Calu3 (cell line): ENCODE measurements around the gene TMEM72. TPM values are rescaled to one million over a fixed set of nuclear protein-coding genes. Genes with fewer than 3 reads are reported as not detected.
A peak's percentile ranks its signal among the peaks of the same experiment; 100 is the strongest.

Experiments used
- BruUV-seq: library from RNA; stranded (reverse); fragments of 400-500 nt; replicated peaks from 2 replicates; lab custom pipeline; 2021; lab: Mats Ljungman, UMichigan
- CTCF ChIA-PET: fragments of 300-600 bp; sonication (Branson Sonifier 250); formaldehyde crosslinking; loops from one replicate; lab custom pipeline; 2022; ENCODE audit warnings: antibody characterized with exemption; lab: Charles Lee
- DNase-seq: peaks from one replicate; pipeline ENCODE4 v3.0.0; 2022
- H3K27ac Mint-ChIP-seq: one replicate; pipeline ENCODE4 v1.8.0; 2022; ENCODE audit warnings: mixed read lengths; ENCODE audit not compliant: unreplicated experiment
- H3K27me3 Mint-ChIP-seq: one replicate; pipeline ENCODE4 v1.8.0; 2022; ENCODE audit warnings: mixed read lengths; ENCODE audit not compliant: unreplicated experiment
- H3K36me3 Mint-ChIP-seq: one replicate; pipeline ENCODE4 v1.8.0; 2022; ENCODE audit warnings: mild to moderate bottlenecking, moderate library complexity, mixed read lengths; ENCODE audit not compliant: insufficient read depth, unreplicated experiment
- H3K4me1 Mint-ChIP-seq: one replicate; pipeline ENCODE4 v1.8.0; 2022; ENCODE audit warnings: mild to moderate bottlenecking, low read depth, mixed read lengths; ENCODE audit not compliant: unreplicated experiment
- H3K4me3 Mint-ChIP-seq: one replicate; pipeline ENCODE4 v1.8.0; 2022; ENCODE audit warnings: mild to moderate bottlenecking, low read depth, moderate library complexity, mixed read lengths; ENCODE audit not compliant: unreplicated experiment
- H3K9me3 Mint-ChIP-seq: one replicate; pipeline ENCODE4 v1.8.0; 2022; ENCODE audit warnings: low read depth, mixed read lengths; ENCODE audit not compliant: unreplicated experiment
- intact Hi-C: fragments of 100-400 bp; cut with micrococcal nuclease; formaldehyde crosslinking; loops from one replicate; pipeline ENCODE4 v1.10.0; 2022; ENCODE audit not compliant: unreplicated experiment
- total RNA-seq: library from RNA; stranded (reverse); gene quantifications from 2 replicates; pipeline ENCODE4 v1.2.3, GENCODE V29; 2022
- TF ChIP-seq, protein P1 (sequence below): fragments of 200-600 bp; IDR thresholded peaks from one replicate; pipeline ENCODE4 v1.8.0; 2022; ENCODE audit warnings: antibody characterized with exemption; ENCODE audit not compliant: unreplicated experiment

Gene TMEM72
- total RNA-seq, 1 experiment from 2014 or later: not detected

DNA sequence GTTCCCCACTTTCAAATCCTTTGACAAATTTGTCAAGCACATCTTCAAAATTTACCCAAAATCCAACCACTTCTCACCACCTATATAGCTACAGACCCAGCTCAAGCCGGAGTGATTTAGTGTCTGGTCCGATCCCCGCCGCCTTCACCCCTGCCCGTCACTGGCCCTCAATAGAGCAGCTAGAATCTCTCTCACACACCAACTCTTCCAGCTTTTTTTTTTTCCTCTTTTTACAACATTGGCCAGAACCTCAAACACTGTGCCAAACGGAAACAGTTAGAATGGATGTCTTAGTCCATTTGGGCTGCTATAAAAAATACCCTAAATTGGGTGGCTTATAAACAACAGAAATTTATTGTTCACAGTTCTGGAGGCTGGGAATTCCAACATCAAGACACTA lies 41.1 kb upstream of the TMEM72 start:
- intact Hi-C loops: no loop called here
- CTCF ChIA-PET: interaction anchor here (0.9 to 1.0 kb wide), 2 partner anchors 12 to 19 kb away, joined by 3 to 5 read pairs; no protein-coding TSS in a partner anchor
- Mint-ChIP-seq H3K27me3 (peaks cover 53% of the 10 kb centered on the region), H3K27ac (no peak overlapping the region), H3K9me3 (no peaks in the 10 kb centered on the region), H3K4me3 (no peak overlapping the region), H3K4me1 (peaks cover 22% of the 10 kb centered on the region), H3K36me3 (peaks cover under 1% of the 10 kb centered on the region)
- TF ChIP-seq, protein P1, sequence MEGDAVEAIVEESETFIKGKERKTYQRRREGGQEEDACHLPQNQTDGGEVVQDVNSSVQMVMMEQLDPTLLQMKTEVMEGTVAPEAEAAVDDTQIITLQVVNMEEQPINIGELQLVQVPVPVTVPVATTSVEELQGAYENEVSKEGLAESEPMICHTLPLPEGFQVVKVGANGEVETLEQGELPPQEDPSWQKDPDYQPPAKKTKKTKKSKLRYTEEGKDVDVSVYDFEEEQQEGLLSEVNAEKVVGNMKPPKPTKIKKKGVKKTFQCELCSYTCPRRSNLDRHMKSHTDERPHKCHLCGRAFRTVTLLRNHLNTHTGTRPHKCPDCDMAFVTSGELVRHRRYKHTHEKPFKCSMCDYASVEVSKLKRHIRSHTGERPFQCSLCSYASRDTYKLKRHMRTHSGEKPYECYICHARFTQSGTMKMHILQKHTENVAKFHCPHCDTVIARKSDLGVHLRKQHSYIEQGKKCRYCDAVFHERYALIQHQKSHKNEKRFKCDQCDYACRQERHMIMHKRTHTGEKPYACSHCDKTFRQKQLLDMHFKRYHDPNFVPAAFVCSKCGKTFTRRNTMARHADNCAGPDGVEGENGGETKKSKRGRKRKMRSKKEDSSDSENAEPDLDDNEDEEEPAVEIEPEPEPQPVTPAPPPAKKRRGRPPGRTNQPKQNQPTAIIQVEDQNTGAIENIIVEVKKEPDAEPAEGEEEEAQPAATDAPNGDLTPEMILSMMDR: no peak
- BruUV-seq: no TSS peak
- DNase-seq: no peak

DNA sequence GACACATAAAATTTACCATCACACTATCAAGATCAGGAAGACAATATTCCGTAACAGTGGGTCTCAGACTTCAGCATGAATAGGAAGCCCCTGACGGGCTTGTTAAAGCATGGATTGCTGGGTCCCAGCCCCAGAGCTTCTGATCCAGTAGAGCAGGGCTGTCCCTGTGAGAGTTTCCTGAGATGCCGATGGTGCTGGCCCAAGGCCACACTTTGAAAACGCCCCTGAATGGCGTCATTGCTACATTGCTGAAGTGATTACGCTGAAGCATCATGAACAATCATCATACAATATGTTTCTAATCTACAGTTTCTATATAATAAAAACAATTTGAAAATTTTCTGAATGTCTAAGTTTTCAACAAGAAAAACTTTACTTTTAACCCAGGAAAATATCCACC lies 38.0 kb upstream of the TMEM72 start:
- no peaks in the 10 kb centered on the region for H3K9me3 Mint-ChIP-seq
- H3K27me3 Mint-ChIP-seq: peaks cover 35% of the 10 kb centered on the region
- intact Hi-C loops: no loop called here
- no TSS peak for BruUV-seq
- CTCF ChIA-PET: interaction anchor here (0.6 kb wide), 1 partner anchor 1009 kb away, joined by 3 read pairs; no protein-coding TSS in a partner anchor
- DNase-seq: no peak
- no peaks in the 10 kb centered on the region for H3K36me3 Mint-ChIP-seq
- H3K27ac Mint-ChIP-seq: no peak overlapping the region
- H3K4me3 Mint-ChIP-seq: no peak overlapping the region
- peaks cover 12% of the 10 kb centered on the region for H3K4me1 Mint-ChIP-seq
- TF ChIP-seq, protein P1: no peak

DNA sequence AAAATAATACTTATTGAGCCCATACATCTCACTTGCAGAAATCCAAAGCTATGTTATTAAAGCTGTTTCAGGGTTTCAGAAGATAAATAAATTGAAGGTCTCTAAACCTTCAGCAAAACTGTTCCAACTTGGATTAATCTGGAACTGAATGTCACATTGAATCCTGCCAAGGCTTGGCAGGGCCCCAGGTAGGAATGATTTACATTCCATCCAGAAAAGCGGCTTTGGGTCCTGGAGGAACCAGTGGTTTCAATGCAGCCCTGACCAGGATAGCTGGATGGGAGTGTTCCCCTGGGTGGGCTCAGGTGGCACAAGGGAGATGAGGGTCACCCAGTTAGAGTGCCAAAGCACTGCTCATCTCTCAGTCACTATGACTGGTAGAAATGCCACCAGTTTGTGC lies 37.0 kb upstream of the TMEM72 start:
- Mint-ChIP-seq H3K36me3 (peaks cover 5% of the 10 kb centered on the region), H3K27me3 (peaks cover 33% of the 10 kb centered on the region), H3K9me3 (no peaks in the 10 kb centered on the region), H3K4me3 (no peak overlapping the region), H3K27ac (no peak overlapping the region), H3K4me1 (peaks cover 2% of the 10 kb centered on the region)
- BruUV-seq: no TSS peak
- CTCF ChIA-PET: interaction anchor here (0.7 kb wide), 1 partner anchor 106 kb away, joined by 3 read pairs; no protein-coding TSS in a partner anchor
- DNase-seq: no peak
- TF ChIP-seq, protein P1: no peak
- intact Hi-C loops: no loop called here

- DNase-seq: peak; percentile 80
- H3K4me3 Mint-ChIP-seq: peak overlapping the region; percentile 68
- peaks cover 5% of the 10 kb centered on the region for H3K36me3 Mint-ChIP-seq
- no TSS peak for BruUV-seq
- H3K9me3 Mint-ChIP-seq: no peaks in the 10 kb centered on the region
- TF ChIP-seq, protein P1: no peak
- peaks cover 54% of the 10 kb centered on the region for H3K27me3 Mint-ChIP-seq
- peak overlapping the region; percentile 7 for H3K27ac Mint-ChIP-seq
- no peaks in the 10 kb centered on the region for H3K4me1 Mint-ChIP-seq
- CTCF ChIA-PET: interaction anchor here (0.5 kb wide), 1 partner anchor 13 kb away, joined by 3 read pairs; no protein-coding TSS in a partner anchor
- intact Hi-C loops: no loop called here
Observed at GRCh38 chr10:44878706-44879530, 32.2 kb upstream of the TMEM72 start.
